Suprapubic skin (tissue), 4 donors: ENCODE data around the gene RPL19.

Experiments used
- EP300 ChIP-seq: sonication (generic); formaldehyde crosslinking; IDR thresholded peaks from one replicate; pipeline ENCODE4 v1.6.1; 2017; ENCODE audit warnings: antibody characterized with exemption
- POLR2A ChIP-seq, 2 donors: fragments of 450-650 bp; IDR thresholded peaks; one replicate each; pipeline ENCODE4 v1.6.1; 2017; ENCODE audit warnings: antibody characterized with exemption in 2 of 2, mild to moderate bottlenecking in 2 of 2, moderate library complexity in 2 of 2
- POLR2AphosphoS5 ChIP-seq, 3 donors: sonication (generic); formaldehyde crosslinking; IDR thresholded peaks; one replicate each; pipeline ENCODE4 v1.6.1; 2017; ENCODE audit warnings: antibody characterized with exemption in 3 of 3
- TF ChIP-seq, protein P1 (sequence below), 2 donors: fragments of 200-600 bp in 1 of 2; fragments of 450-650 bp in 1 of 2; sonication (generic) in 1 of 2; IDR thresholded peaks; one replicate each; pipeline ENCODE4 v1.5.1; 2016 to 2019; ENCODE audit warnings: antibody characterized with exemption in 2 of 2, mild to moderate bottlenecking in 1 of 2, moderate library complexity in 1 of 2

DNA sequence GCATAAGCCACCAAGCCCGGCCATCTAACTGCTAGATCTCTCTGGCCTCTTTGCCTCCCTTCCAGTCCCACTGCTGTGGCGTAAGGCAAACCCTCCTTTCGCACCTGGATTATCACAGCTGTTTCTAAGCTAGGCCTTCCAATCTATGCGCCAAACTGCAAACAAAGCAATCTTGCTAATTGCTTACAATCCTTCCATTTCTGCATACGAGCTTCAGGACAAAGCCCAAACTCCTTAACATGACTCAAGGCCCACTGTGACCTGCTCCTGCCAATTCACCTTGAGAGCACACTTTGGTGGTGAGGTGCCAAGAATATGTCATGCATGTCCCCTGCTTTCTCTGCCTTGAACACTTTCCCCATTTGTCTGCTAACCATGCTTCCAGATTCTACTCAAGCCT lies 28.1 kb upstream of the RPL19 start:
- TF ChIP-seq, protein P1, sequence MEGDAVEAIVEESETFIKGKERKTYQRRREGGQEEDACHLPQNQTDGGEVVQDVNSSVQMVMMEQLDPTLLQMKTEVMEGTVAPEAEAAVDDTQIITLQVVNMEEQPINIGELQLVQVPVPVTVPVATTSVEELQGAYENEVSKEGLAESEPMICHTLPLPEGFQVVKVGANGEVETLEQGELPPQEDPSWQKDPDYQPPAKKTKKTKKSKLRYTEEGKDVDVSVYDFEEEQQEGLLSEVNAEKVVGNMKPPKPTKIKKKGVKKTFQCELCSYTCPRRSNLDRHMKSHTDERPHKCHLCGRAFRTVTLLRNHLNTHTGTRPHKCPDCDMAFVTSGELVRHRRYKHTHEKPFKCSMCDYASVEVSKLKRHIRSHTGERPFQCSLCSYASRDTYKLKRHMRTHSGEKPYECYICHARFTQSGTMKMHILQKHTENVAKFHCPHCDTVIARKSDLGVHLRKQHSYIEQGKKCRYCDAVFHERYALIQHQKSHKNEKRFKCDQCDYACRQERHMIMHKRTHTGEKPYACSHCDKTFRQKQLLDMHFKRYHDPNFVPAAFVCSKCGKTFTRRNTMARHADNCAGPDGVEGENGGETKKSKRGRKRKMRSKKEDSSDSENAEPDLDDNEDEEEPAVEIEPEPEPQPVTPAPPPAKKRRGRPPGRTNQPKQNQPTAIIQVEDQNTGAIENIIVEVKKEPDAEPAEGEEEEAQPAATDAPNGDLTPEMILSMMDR (IDR thresholded peaks at IDR 0.05), result no peak
- TF ChIP-seq EP300, result no peak
- TF ChIP-seq POLR2A (IDR thresholded peaks at IDR 0.05), result no peak
- TF ChIP-seq POLR2AphosphoS5 (IDR thresholded peaks at IDR 0.05), result no peak
